ENCODE measurements around the gene SPRED1.

DNA sequence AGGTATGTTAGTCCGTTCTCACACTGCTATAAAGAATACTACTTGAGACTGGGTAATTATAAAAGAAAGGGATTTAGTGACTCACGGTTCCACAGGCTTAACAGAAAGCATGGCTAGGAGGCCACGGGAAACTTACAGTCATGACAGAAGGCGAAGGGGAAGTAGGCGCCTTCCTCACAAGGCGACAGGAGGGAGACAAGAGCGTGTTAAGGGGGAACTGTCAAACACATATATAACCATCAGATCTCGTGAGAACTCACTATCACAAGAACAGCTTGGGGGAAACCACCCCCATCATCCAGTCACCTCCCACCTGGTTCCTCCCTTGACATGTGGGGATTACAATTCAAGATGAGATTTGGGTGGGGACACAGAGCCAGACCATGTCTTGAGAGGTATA lies 30.4 kb downstream of the SPRED1 start:
- TF ChIP-seq, protein P1, sequence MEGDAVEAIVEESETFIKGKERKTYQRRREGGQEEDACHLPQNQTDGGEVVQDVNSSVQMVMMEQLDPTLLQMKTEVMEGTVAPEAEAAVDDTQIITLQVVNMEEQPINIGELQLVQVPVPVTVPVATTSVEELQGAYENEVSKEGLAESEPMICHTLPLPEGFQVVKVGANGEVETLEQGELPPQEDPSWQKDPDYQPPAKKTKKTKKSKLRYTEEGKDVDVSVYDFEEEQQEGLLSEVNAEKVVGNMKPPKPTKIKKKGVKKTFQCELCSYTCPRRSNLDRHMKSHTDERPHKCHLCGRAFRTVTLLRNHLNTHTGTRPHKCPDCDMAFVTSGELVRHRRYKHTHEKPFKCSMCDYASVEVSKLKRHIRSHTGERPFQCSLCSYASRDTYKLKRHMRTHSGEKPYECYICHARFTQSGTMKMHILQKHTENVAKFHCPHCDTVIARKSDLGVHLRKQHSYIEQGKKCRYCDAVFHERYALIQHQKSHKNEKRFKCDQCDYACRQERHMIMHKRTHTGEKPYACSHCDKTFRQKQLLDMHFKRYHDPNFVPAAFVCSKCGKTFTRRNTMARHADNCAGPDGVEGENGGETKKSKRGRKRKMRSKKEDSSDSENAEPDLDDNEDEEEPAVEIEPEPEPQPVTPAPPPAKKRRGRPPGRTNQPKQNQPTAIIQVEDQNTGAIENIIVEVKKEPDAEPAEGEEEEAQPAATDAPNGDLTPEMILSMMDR (IDR thresholded peaks at IDR 0.05), result no peak
- no peak for TF ChIP-seq POLR2A (IDR thresholded peaks at IDR 0.05)
